ENCODE results near the gene PRKD2.

DNA sequence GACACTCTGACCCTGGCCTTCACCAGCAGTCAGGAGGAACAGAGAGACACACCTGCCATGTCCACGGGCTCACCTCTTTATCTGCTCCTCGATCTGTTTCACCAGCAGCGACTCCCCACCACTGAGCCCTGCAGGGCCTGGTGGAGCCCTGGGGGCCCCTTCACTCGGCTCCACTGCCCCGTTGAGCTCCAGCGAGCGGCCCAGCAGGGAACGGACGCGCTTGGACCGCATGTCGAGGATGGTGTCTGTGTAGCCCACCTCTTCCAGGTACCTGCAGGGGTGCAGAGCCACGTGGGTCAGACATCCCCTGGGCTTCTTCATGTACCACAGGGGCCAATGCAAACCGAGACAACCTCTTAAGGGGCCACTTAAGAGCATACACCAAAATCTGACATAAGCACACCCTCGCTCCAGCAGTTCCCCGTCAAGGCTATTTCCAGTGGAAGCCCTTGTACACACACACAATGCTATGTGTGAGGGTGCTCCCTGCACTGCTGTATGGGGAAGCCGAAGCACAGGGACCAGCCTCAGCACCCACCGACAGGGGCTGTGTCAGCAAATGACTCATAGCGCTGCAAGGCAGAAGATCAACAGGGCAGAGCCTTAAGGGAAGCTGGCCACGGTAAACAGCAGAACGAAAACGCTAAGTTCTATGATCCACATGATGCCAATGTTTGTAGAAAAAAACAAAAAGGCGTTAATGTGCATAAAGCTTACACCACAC, 16.2 kb upstream of the PRKD2 start:
- TF ChIP-seq, protein P1, sequence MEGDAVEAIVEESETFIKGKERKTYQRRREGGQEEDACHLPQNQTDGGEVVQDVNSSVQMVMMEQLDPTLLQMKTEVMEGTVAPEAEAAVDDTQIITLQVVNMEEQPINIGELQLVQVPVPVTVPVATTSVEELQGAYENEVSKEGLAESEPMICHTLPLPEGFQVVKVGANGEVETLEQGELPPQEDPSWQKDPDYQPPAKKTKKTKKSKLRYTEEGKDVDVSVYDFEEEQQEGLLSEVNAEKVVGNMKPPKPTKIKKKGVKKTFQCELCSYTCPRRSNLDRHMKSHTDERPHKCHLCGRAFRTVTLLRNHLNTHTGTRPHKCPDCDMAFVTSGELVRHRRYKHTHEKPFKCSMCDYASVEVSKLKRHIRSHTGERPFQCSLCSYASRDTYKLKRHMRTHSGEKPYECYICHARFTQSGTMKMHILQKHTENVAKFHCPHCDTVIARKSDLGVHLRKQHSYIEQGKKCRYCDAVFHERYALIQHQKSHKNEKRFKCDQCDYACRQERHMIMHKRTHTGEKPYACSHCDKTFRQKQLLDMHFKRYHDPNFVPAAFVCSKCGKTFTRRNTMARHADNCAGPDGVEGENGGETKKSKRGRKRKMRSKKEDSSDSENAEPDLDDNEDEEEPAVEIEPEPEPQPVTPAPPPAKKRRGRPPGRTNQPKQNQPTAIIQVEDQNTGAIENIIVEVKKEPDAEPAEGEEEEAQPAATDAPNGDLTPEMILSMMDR (IDR thresholded peaks at IDR 0.05) = no peak
- no peak for TF ChIP-seq POLR2A (IDR thresholded peaks at IDR 0.05)
